IPS-NIHi11 (cell line): Measurements from ENCODE around the gene CCDC87.

ENCODE experiments used
- DNase-seq: peaks from one replicate; pipeline ENCODE4 v3.0.0; 2012; ENCODE audit warnings: mixed read lengths, low spot score

Gene CCDC87

GRCh38 chr11:66579017-66579606 is 13.8 kb downstream of the CCDC87 start:
- DNase-seq: peak; percentile 92

- DNase-seq: no peak
These were observed 22.0 kb downstream of the CCDC87 start for GRCh38 chr11:66570850-66571180.

- peak; percentile 32 for DNase-seq
These were observed 22.6 kb downstream of the CCDC87 start for GRCh38 chr11:66570079-66570849.

GRCh38 chr11:66569076-66569475 is 23.8 kb downstream of the CCDC87 start:
- DNase-seq: no peak

GRCh38 chr11:66568124-66568916 is 24.5 kb downstream of the CCDC87 start, which contains the start of gene CTSF:
TSS of gene CTSF (minus strand) at chr11:66568606. CDS start at chr11:66568486, 120 bp downstream.
- DNase-seq: peak; percentile 87

- peak; percentile 10 for DNase-seq
These were observed 25.1 kb downstream of the CCDC87 start for GRCh38 chr11:66567787-66568123.

GRCh38 chr11:66566221-66566620 is 26.6 kb downstream of the CCDC87 start:
- no peak for DNase-seq

GRCh38 chr11:66564984-66565383 is 27.9 kb downstream of the CCDC87 start:
- DNase-seq: no peak

- peak; percentile 7 for DNase-seq
These were observed 28.3 kb downstream of the CCDC87 start for GRCh38 chr11:66564538-66564937.

- DNase-seq: peak; percentile 8
These were observed 29.0 kb downstream of the CCDC87 start for GRCh38 chr11:66563832-66564231.

GRCh38 chr11:66562907-66563583 is 29.8 kb downstream of the CCDC87 start:
- DNase-seq: peak; percentile 10

GRCh38 chr11:66562275-66562674 is 30.6 kb downstream of the CCDC87 start:
- DNase-seq: no peak

- DNase-seq: no peak
These were observed 31.0 kb downstream of the CCDC87 start for GRCh38 chr11:66561975-66562248.

- no peak for DNase-seq
These were observed 31.5 kb downstream of the CCDC87 start for GRCh38 chr11:66561178-66561974.

- DNase-seq: no peak
These were observed 32.8 kb downstream of the CCDC87 start for GRCh38 chr11:66559866-66560676.

- DNase-seq: peak; percentile 87
These were observed 33.6 kb downstream of the CCDC87 start for GRCh38 chr11:66559142-66559865.

GRCh38 chr11:66557733-66558326 is 35.0 kb downstream of the CCDC87 start:
- DNase-seq: peak; percentile 10

GRCh38 chr11:66556086-66556485 is 36.8 kb downstream of the CCDC87 start:
- no peak for DNase-seq

- no peak for DNase-seq
These were observed 37.4 kb downstream of the CCDC87 start for GRCh38 chr11:66555416-66555815.

- no peak for DNase-seq
These were observed 38.3 kb downstream of the CCDC87 start for GRCh38 chr11:66554602-66555001.
